ENCODE results near the gene SMARCAD1.

DNA sequence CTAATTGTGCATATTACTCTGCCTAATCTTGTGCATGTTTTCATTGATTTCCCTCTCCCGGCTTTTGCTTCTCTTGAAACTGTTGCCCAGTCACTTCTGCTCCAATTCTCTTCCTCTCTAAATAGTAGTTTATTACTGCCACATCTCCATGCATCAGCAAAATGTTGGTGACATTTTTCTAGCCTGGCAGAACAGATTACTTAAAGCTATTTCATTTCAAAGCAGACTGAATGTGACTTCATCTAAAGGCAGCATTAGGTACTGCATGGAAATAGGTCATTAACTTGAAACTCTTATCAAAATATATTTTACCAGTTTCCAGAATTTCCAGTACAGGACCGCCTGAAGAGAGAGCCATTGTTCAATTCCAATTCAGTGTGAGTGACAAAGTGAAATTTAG, 82.6 kb downstream of the SMARCAD1 start:
- TF ChIP-seq POLR2A (IDR thresholded peaks at IDR 0.05; ENCODE audit: control extremely low read depth in 1 of 2, low read depth in 2 of 2, low read length in 2 of 2), result no peak
- TF ChIP-seq, protein P1, sequence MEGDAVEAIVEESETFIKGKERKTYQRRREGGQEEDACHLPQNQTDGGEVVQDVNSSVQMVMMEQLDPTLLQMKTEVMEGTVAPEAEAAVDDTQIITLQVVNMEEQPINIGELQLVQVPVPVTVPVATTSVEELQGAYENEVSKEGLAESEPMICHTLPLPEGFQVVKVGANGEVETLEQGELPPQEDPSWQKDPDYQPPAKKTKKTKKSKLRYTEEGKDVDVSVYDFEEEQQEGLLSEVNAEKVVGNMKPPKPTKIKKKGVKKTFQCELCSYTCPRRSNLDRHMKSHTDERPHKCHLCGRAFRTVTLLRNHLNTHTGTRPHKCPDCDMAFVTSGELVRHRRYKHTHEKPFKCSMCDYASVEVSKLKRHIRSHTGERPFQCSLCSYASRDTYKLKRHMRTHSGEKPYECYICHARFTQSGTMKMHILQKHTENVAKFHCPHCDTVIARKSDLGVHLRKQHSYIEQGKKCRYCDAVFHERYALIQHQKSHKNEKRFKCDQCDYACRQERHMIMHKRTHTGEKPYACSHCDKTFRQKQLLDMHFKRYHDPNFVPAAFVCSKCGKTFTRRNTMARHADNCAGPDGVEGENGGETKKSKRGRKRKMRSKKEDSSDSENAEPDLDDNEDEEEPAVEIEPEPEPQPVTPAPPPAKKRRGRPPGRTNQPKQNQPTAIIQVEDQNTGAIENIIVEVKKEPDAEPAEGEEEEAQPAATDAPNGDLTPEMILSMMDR (IDR thresholded peaks at IDR 0.05; ENCODE audit: control extremely low read depth in 1 of 3, insufficient read depth in 1 of 3, low read depth in 1 of 3, low read length in 3 of 3), result no peak
- no peak for TF ChIP-seq CBX8 (IDR thresholded peaks at IDR 0.05; ENCODE audit: borderline replicate concordance, low read depth, low read length)
- TF ChIP-seq CBX5 (IDR thresholded peaks at IDR 0.05; ENCODE audit: low read depth, low read length), result no peak
- TF ChIP-seq RAD21 (IDR thresholded peaks at IDR 0.05 in 1 of 2, conservative IDR thresholded peaks at IDR 0.05 in 1 of 2; ENCODE audit: low read depth in 2 of 2, low read length in 2 of 2), result no peak
- TF ChIP-seq FOSL1 (IDR thresholded peaks at IDR 0.05; ENCODE audit: insufficient read depth, low read depth, low read length), result no peak
- no peak for TF ChIP-seq SP1 (IDR thresholded peaks at IDR 0.05; ENCODE audit: low read depth, low read length)
- no peak for TF ChIP-seq SIX5 (IDR thresholded peaks at IDR 0.05; ENCODE audit: low read depth, low read length)

All from H1 (cell line).